Stimulated activated CD4-positive, alpha-beta T cell treated with anti-CD3 and anti-CD28 coated beads, Interleukin-1b, Interleukin-23, amount 100 ng/mL, for 4 hours (primary cell): ENCODE data around the gene WFS1.

Experiments
- DNase-seq, 2 donors: peaks; one replicate each; pipeline ENCODE4 v3.0.0-alpha.2; 2020; ENCODE audit warnings: low read depth in 2 of 2

Gene WFS1

GRCh38 chr4:6269616-6270511, at the start of gene WFS1:
WFS1 (plus strand) TSS chr4:6269850; CDS start chr4:6277456, 7,606 bp downstream.
- DNase-seq: peak; percentile 95 to 98

GRCh38 chr4:6221301-6221850, 48.3 kb upstream of the WFS1 start:
- no peak for DNase-seq

GRCh38 chr4:6221851-6222760, 47.5 kb upstream of the WFS1 start:
- DNase-seq: peak in 1 of 2 donors; percentile 8

- DNase-seq: no peak
Observed at GRCh38 chr4:6222761-6223292, 46.8 kb upstream of the WFS1 start.

- no peak for DNase-seq
Observed at GRCh38 chr4:6224735-6225134, 44.9 kb upstream of the WFS1 start.

- DNase-seq: no peak
Observed at GRCh38 chr4:6225469-6225868, 44.2 kb upstream of the WFS1 start.

GRCh38 chr4:6226506-6226905, 43.1 kb upstream of the WFS1 start:
- DNase-seq: no peak

- no peak for DNase-seq
Observed at GRCh38 chr4:6227412-6228157, 42.1 kb upstream of the WFS1 start.

- no peak for DNase-seq
Observed at GRCh38 chr4:6228158-6229067, 41.2 kb upstream of the WFS1 start.

GRCh38 chr4:6229095-6229494, 40.6 kb upstream of the WFS1 start:
- no peak for DNase-seq

- no peak for DNase-seq
Observed at GRCh38 chr4:6229671-6230501, 39.8 kb upstream of the WFS1 start.

GRCh38 chr4:6230502-6230785, 39.2 kb upstream of the WFS1 start:
- no peak for DNase-seq

- no peak for DNase-seq
Observed at GRCh38 chr4:6230827-6231662, 38.6 kb upstream of the WFS1 start.

GRCh38 chr4:6231663-6232165, 37.9 kb upstream of the WFS1 start:
- DNase-seq: no peak

GRCh38 chr4:6232836-6233785, 36.5 kb upstream of the WFS1 start:
- DNase-seq: no peak

- no peak for DNase-seq
Observed at GRCh38 chr4:6233929-6234328, 35.7 kb upstream of the WFS1 start.

GRCh38 chr4:6235012-6235411, 34.6 kb upstream of the WFS1 start:
- DNase-seq: no peak
